Hepatocyte (in vitro differentiated cells): ENCODE measurements around the gene ATP1A2. TPM values are rescaled to one million over a fixed set of nuclear protein-coding genes. Genes with fewer than 3 reads are reported as not detected.

Source experiments
- DNase-seq: peaks from one replicate; pipeline ENCODE4 v3.0.0-alpha.2; 2016; ENCODE audit warnings: low spot score
- H2AFZ ChIP-seq: fragments of 200-600 bp; sonication (generic); 2 replicates; pipeline ENCODE4 v1.6.0; 2016; ENCODE audit warnings: antibody characterized with exemption, mild to moderate bottlenecking
- H3K27ac ChIP-seq: fragments of 200-600 bp; sonication (generic); 2 replicates; pipeline ENCODE4 v1.5.1; 2016; ENCODE audit warnings: mild to moderate bottlenecking
- H3K27me3 ChIP-seq: fragments of 200-600 bp; sonication (generic); 2 replicates; pipeline ENCODE4 v1.6.1; 2016
- H3K36me3 ChIP-seq: fragments of 200-600 bp; sonication (generic); replicated peaks from 2 replicates; pipeline ENCODE4 v1.5.1; 2016; ENCODE audit warnings: low read depth; ENCODE audit not compliant: insufficient read depth
- H3K4me1 ChIP-seq: fragments of 200-600 bp; sonication (generic); 2 replicates; pipeline ENCODE4 v1.5.1; 2016; ENCODE audit warnings: mild to moderate bottlenecking, moderate library complexity; ENCODE audit not compliant: insufficient read depth
- H3K4me2 ChIP-seq: fragments of 200-600 bp; sonication (generic); 2 replicates; pipeline ENCODE4 v1.6.0; 2016
- H3K4me3 ChIP-seq: fragments of 200-600 bp; sonication (generic); 2 replicates; pipeline ENCODE4 v1.5.1; 2016; ENCODE audit warnings: mild to moderate bottlenecking
- H3K79me2 ChIP-seq: fragments of 200-600 bp; sonication (generic); 2 replicates; pipeline ENCODE4 v1.6.0; 2017; ENCODE audit warnings: mild to moderate bottlenecking
- H3K9me2 ChIP-seq: fragments of 200-600 bp; sonication (generic); replicated peaks from 2 replicates; pipeline ENCODE4 v1.6.0; 2017; ENCODE audit warnings: mild to moderate bottlenecking; ENCODE audit not compliant: insufficient read depth
- H3K9me3 ChIP-seq: fragments of 200-600 bp; sonication (generic); 2 replicates; pipeline ENCODE4 v1.5.1; 2016; ENCODE audit warnings: low read depth, mild to moderate bottlenecking
- H4K20me1 ChIP-seq: fragments of 200-600 bp; sonication (generic); 2 replicates; pipeline ENCODE4 v1.6.0; 2016; ENCODE audit warnings: mild to moderate bottlenecking; ENCODE audit not compliant: insufficient read depth, poor library complexity, severe bottlenecking
- CTCF ChIP-seq: fragments of 200-600 bp; sonication (generic); IDR thresholded peaks from 2 replicates; pipeline ENCODE4 v1.5.1; 2016; ENCODE audit warnings: antibody characterized with exemption, mild to moderate bottlenecking; ENCODE audit not compliant: poor library complexity
- EZH2 ChIP-seq: fragments of 200-600 bp; sonication (generic); IDR thresholded peaks from 2 replicates; pipeline ENCODE4 v1.6.1; 2016; ENCODE audit warnings: antibody characterized with exemption, mild to moderate bottlenecking, borderline replicate concordance
- EZH2phosphoT487 ChIP-seq: fragments of 200-600 bp; sonication (generic); IDR thresholded peaks from one replicate; pipeline ENCODE4 v1.6.1; 2018; ENCODE audit warnings: antibody characterized with exemption, mild to moderate bottlenecking, low read depth, moderate library complexity; ENCODE audit not compliant: unreplicated experiment, severe bottlenecking
- WGBS: methylation state at CpG from one replicate; pipeline ENCODE4 v1.1.6; 2016; ENCODE audit warnings: low lambda C conversion rate; ENCODE audit errors: missing lambda C conversion rate; 5-methylcytosine and 5-hydroxymethylcytosine counted together
- polyA plus RNA-seq: library from polyadenylated mRNA; unstranded; fragments of >200 nt; fragmentation: Nextera tagmentation; extraction: Ambion mirVana; gene quantifications from 2 replicates; pipeline ENCODE4 v1.2.1, GENCODE V29; 2016
- total RNA-seq: library from RNA; depleted of rRNA; stranded (reverse); fragments of >200 nt; gene quantifications from 2 replicates; pipeline ENCODE4 v1.2.3, GENCODE V29; 2014

The ATP1A2 gene
- total and polyA plus RNA-seq, 2 experiments from 2014 or later: 1.5 to 2.9 TPM

GRCh38 chr1:160083968-160084770, 31.4 kb upstream of the ATP1A2 start:
- WGBS: 38% methylated on average over 94 of the region's 96 CpGs
- peak overlapping the region; percentile 45 for H2AFZ ChIP-seq
- peak; percentile 87 for DNase-seq

GRCh38 chr1:160084771-160085321, 30.7 kb upstream of the ATP1A2 start:
- DNase-seq: no peak
- 98% methylated on average over 21 of the region's 30 CpGs for WGBS
- TF ChIP-seq CTCF: no peak
- no peak for TF ChIP-seq EZH2phosphoT487
- TF ChIP-seq EZH2: no peak
- H3K4me2 ChIP-seq: no peak overlapping the region
- H3K27me3 ChIP-seq: peaks cover 38% of the 10 kb centered on the region
- H3K79me2 ChIP-seq: no peaks in the 10 kb centered on the region
- H3K9me3 ChIP-seq: no peaks in the 10 kb centered on the region
- no peak overlapping the region for H2AFZ ChIP-seq
- no peak overlapping the region for H3K4me3 ChIP-seq
- no peaks in the 10 kb centered on the region for H3K4me1 ChIP-seq
- no peaks in the 10 kb centered on the region for H3K9me2 ChIP-seq
- H3K36me3 ChIP-seq: no peaks in the 10 kb centered on the region
- H3K27ac ChIP-seq: no peak overlapping the region
- H4K20me1 ChIP-seq: no peaks in the 10 kb centered on the region

More at GRCh38 chr1:160083968-160084770, 31.4 kb upstream of the ATP1A2 start:
- no peaks in the 10 kb centered on the region for H3K79me2 ChIP-seq
- H3K36me3 ChIP-seq: no peaks in the 10 kb centered on the region
- no peak overlapping the region for H3K27ac ChIP-seq
- TF ChIP-seq CTCF (peak; percentile 76), EZH2 (no peak)
- no peaks in the 10 kb centered on the region for H3K4me1 ChIP-seq
- peaks cover 44% of the 10 kb centered on the region for H3K27me3 ChIP-seq
- peak overlapping the region; percentile 72 for H3K4me2 ChIP-seq
- H4K20me1 ChIP-seq: no peaks in the 10 kb centered on the region
- no peaks in the 10 kb centered on the region for H3K9me3 ChIP-seq
- H3K9me2 ChIP-seq: no peaks in the 10 kb centered on the region
- no peak overlapping the region for H3K4me3 ChIP-seq

- Histone ChIP-seq H3K4me2 (no peak overlapping the region), H3K9me2 (no peaks in the 10 kb centered on the region), H3K4me1 (no peaks in the 10 kb centered on the region), H4K20me1 (no peaks in the 10 kb centered on the region), H2AFZ (no peak overlapping the region), H3K27ac (no peak overlapping the region), H3K9me3 (no peaks in the 10 kb centered on the region), H3K36me3 (no peaks in the 10 kb centered on the region), H3K27me3 (peaks cover 27% of the 10 kb centered on the region), H3K79me2 (no peaks in the 10 kb centered on the region), H3K4me3 (no peak overlapping the region)
- peak; percentile 91 for DNase-seq
- WGBS: 43% methylated on average over 19 of the region's 19 CpGs
- TF ChIP-seq EZH2: no peak
- TF ChIP-seq EZH2phosphoT487: no peak
- peak; percentile 74 for TF ChIP-seq CTCF
These were observed 29.7 kb upstream of the ATP1A2 start for GRCh38 chr1:160085686-160086455.
